ENCODE measurements around the gene CRACR2A.

CRACR2A gene

GRCh38 chr12:3611860-3612703 is 140.8 kb downstream of the CRACR2A start:
- no peak for DNase-seq

DNA sequence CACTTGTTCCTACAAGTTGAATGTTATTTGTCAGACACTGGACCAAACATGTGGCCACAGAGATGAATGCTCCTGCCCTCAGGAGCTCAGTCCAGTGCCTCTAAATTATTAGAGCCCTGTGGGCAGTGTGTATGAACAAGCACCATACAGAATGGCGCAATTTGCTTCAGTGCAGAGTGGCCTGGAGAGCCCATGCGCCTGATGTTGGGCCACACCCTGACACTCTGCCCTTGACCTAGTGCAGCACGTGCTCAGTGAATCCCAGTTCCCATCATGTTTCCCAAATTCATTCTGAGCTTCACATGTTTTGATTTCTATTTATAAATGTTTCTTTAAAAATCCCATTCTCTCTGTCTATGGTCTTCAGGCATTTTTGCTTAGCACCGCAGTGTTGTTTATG is 145.1 kb downstream of the CRACR2A start:
- no peak for DNase-seq

GRCh38 chr12:3607039-3607720 is 145.7 kb downstream of the CRACR2A start:
- no peak for DNase-seq

DNA sequence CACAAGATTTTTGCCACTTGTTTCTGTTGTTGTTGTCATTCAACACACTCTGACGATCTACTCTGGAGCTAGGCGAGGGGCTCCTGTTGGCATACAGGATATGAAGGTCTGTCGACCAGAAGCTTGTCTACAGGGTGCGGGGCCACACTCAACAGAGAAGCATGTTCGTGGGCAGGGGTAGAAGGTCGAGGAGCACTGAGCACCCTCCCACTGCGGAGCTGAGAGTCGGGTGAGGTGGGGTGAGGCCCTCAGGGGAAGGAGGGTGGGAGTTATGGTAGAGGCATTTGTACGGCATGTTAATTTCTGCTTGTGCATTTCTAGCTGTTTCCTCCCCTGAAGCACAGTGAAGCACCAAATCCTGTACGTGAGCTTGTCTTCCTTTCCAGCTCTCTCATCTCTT is 146.8 kb downstream of the CRACR2A start:
- no peak for DNase-seq

DNA sequence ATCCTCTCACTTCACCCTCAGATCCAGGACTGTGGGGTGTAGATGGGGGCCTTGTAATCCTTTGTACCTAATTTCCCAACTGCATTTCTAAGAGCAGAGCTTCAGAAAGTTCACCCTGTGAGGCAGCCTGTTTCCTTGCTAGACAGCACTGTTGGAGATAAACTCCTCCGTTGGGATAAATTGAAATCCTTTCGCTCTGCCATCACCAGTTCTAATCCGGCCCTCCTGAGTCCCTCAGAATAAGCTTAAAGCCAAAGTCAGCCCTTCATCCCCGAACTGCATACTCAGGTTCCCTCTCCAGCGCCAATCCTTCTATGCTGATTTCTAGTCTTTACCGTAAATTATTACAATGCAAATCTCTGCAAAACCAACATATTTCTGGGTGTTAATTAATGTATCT is 147.2 kb downstream of the CRACR2A start:
- no peak for DNase-seq

DNA sequence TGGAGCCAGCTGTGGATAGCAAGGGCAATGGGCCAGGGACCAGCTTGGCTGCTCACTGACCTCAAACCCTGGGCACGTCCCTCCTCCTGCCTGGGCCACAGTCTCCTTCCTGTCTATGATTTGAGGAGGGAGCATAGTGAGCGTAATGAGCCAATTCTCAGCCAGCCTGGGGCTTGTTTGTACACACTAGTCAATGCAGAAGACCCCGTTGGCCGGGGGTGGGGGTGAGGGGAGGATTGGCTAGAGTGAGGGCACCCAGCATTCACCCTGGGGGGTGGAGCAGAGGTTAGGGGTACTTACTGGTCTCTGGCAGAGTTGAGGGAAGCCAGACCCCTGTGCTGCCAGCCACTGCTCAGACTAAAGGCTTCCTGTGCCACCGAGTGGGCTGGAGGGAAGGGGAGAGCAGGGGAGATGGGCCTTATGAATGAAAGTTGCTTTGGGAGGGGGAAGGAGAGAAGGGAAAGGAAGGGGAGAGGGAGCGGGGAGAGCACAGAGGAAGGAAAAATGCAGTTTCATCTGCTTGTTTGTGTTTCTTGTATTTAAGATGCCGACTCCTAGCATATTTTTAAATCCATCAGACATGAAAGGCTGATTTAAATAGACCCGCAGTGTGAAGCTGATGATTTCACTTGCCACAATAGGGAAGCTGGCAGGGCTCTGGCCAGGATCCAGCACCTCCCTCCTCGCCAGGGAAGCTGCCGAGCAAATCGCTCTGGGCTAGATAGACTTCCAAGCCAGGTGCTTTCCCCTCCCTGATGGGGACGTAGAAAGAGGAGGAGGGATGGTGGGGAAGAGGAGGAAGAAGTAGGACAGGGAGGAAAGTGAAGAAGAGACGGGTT is 147.9 kb downstream of the CRACR2A start:
- DNase-seq: no peak

GRCh38 chr12:3604286-3604685 is 148.6 kb downstream of the CRACR2A start:
- DNase-seq: no peak

GRCh38 chr12:3603576-3603975 is 149.3 kb downstream of the CRACR2A start:
- DNase-seq: no peak

- DNase-seq: no peak
Observed at GRCh38 chr12:3602488-3602887, 150.4 kb downstream of the CRACR2A start.

DNA sequence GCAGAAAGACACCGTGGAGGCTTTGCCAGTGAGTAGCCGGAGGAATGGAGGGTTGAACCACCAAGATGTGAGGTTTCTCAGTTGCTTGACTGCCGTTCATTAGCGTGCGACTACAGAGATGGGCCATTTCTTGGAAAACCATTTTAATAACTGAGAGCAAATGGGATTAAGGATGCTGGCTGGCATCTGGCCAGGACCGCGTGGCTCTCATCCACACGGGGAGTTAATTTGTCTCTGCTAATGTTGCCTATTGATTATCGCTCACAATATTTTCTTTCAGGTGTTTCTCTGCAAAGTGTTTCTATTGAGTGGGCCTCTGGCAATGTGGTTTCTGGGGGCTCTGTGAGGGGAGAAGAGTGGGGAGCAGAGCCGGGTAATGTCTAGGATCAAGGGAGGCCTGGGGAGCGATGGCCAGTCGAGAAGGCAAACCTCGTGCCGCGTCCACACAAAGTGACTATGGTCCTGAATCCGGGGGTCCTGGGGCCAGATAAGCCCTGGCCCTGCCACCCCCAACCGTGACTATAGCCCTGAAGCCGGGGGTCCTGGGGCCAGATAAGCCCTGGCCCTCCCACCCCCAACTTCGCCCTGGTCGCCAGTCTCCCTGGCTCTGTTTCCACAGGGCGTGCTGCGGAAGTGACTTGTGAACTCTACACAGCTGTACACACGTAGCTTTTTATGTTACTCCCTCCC is 151.3 kb downstream of the CRACR2A start:
- no peak for DNase-seq

GRCh38 chr12:3600951-3601350 is 152.0 kb downstream of the CRACR2A start:
- no peak for DNase-seq

DNA sequence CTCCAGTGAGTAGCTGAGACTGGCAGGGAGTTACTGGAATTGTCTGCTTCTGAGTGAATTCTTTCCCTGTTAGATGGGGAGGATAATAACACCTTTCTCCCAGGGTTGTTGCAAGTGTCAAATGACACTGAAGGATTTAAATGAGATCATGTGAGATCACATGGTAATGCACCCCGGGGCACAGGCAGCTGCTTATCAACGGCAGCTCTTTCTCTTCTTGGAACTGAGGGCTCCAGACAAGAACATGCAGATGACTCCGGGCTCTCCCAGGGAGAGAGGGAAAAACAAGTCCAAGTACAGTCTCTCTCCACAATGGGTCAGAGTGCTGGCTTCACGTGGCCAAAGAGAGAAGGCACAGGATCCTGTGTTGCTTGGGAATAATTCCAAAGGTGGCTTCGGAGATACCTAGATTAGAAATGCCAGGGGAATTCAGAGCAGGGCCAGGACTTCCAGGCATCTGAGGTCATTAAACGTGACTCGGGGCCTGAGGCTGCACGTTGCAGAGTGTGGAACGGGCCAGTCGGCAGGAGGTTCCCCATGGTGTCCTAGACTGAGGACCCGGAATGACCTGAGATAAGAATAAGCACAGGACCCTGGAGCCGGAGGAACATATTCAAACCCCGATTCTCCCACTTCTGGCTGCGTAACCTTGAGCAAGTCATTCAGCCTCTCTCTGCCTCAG is 152.7 kb downstream of the CRACR2A start:
- DNase-seq: no peak

DNA sequence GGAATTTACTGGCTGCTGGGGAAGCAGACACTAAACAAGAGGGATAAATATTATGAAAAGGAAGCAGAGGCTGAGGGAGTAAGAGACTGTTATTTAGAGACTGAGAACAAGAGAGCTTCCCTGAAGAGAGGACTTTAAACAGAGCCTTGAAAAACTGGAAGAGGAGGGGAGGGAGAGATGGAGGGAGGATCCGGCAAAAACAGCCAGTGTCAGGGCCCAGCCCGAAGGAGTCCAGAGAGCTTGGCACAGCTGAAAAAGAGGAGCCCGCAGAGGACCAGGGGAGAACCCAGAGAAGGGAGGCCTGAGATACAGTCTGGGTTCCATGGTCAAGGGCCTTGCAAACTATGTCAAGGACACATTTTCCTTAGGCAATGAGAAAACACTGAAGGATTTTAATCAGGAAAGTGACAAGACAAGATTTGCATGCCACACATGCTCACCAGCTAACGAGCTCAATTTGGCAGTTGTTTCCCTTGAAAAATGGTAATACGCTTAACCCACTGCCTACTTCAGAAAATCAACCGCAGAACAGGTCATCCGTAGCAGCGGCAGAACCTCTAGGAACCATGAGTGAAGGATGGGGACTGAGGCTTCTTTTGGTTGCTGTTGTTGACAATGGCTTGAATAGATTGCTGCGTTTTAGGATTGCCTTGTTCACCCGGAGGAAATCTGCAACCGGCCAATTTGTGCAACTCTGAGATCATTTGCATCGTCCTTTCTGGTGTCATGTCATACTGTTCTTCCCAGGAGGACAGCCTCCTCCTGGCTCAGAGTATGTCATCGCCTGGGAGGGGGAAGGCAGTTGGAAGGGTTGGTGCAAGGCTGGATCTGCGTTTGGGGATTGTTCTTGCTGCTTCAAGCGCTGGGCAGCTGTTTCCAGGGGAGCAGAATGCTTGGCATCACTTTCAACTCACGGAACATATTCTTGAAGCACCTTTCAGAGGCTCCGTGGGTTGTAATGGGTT is 153.7 kb downstream of the CRACR2A start:
- DNase-seq: no peak

DNA sequence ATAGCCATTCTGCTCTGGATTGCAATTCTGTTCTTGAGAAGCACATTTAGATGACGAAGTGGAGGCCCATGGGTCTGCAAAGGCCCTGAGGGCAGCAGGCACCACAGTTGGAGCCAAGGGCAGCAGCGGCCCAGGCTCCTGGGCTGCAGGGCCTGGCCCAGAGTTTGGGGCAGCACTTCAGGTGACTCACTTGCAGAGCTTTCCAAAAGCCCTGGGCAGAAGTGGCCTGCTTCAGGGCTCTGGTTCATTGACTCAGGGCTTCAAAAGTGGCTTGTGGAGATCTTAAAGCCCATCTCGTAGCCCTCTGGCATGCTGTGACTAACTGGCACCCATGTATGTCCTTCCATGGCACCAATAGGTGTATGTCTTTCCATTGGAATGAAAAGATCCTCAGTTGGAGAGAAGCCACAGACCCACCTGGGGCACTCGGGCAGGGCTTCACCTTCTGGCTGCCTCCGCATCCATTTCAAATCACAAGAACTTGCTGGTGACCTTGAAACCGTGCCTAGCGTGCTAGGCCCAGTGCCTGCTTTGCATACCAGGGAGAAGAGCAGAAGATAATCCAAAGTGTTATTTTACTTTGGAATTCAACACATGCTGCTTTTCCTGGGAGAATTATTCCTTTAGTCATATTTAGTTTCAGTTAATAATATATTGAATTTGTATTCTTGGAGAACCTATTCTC is 155.2 kb downstream of the CRACR2A start:
- DNase-seq: no peak

- no peak for DNase-seq
Observed at GRCh38 chr12:3596703-3597415, 156.1 kb downstream of the CRACR2A start.

- no peak for DNase-seq
Observed at GRCh38 chr12:3595721-3596120, 157.2 kb downstream of the CRACR2A start.

- DNase-seq: no peak
Observed at GRCh38 chr12:3594966-3595365, 157.9 kb downstream of the CRACR2A start.

- no peak for DNase-seq
Observed at GRCh38 chr12:3593906-3594483, 158.9 kb downstream of the CRACR2A start.
